Measurements from ENCODE around the gene POU2F1.
"Not testable (repeated sequence)": the region's sequence is repeated elsewhere in the genome, so short reads cannot be mapped to it uniquely, and the experiment has no call there.

The POU2F1 gene

GRCh38 chr1:167292216-167292615, 71.5 kb downstream of the POU2F1 start:
- DNase-seq = no peak
- in situ Hi-C loops (cut with HindIII; ENCODE audit: low pct_ligation_motif_present, low pct_unique_long_range_greater_than_20kb, low sequenced_read_pairs) = no loop called here

- in situ Hi-C loops (cut with HindIII; ENCODE audit: low pct_ligation_motif_present, low pct_unique_long_range_greater_than_20kb, low sequenced_read_pairs) = no loop called here
- DNase-seq = no peak
These were observed 72.4 kb downstream of the POU2F1 start for GRCh38 chr1:167293057-167293456.

GRCh38 chr1:167294528-167294927, 73.8 kb downstream of the POU2F1 start:
- in situ Hi-C loops (cut with HindIII; ENCODE audit: low pct_ligation_motif_present, low pct_unique_long_range_greater_than_20kb, low sequenced_read_pairs) = no loop called here
- DNase-seq = no peak

GRCh38 chr1:167297222-167298214, 76.8 kb downstream of the POU2F1 start:
- DNase-seq = no peak
- in situ Hi-C loops (cut with HindIII; ENCODE audit: low pct_ligation_motif_present, low pct_unique_long_range_greater_than_20kb, low sequenced_read_pairs) = no loop called here

GRCh38 chr1:167298325-167298724, 77.6 kb downstream of the POU2F1 start:
- in situ Hi-C loops (cut with HindIII; ENCODE audit: low pct_ligation_motif_present, low pct_unique_long_range_greater_than_20kb, low sequenced_read_pairs) = no loop called here
- DNase-seq = no peak

- DNase-seq = no peak
- in situ Hi-C loops (cut with HindIII; ENCODE audit: low pct_ligation_motif_present, low pct_unique_long_range_greater_than_20kb, low sequenced_read_pairs) = no loop called here
These were observed 80.7 kb downstream of the POU2F1 start for GRCh38 chr1:167301355-167301754.

GRCh38 chr1:167304165-167304564, 83.5 kb downstream of the POU2F1 start:
- no peak for DNase-seq
- in situ Hi-C loops (cut with HindIII; ENCODE audit: low pct_ligation_motif_present, low pct_unique_long_range_greater_than_20kb, low sequenced_read_pairs) = no loop called here

- no peak for DNase-seq
- in situ Hi-C loops (cut with HindIII; ENCODE audit: low pct_ligation_motif_present, low pct_unique_long_range_greater_than_20kb, low sequenced_read_pairs) = no loop called here
These were observed 84.5 kb downstream of the POU2F1 start for GRCh38 chr1:167305059-167305705.

GRCh38 chr1:167305706-167306277, 85.1 kb downstream of the POU2F1 start:
- in situ Hi-C loops (cut with HindIII; ENCODE audit: low pct_ligation_motif_present, low pct_unique_long_range_greater_than_20kb, low sequenced_read_pairs) = no loop called here
- no peak for DNase-seq

- no peak for DNase-seq
- in situ Hi-C loops (cut with HindIII; ENCODE audit: low pct_ligation_motif_present, low pct_unique_long_range_greater_than_20kb, low sequenced_read_pairs) = no loop called here
These were observed 90.0 kb downstream of the POU2F1 start for GRCh38 chr1:167310732-167311131.

- no peak for DNase-seq
- in situ Hi-C loops (cut with HindIII; ENCODE audit: low pct_ligation_motif_present, low pct_unique_long_range_greater_than_20kb, low sequenced_read_pairs) = no loop called here
These were observed 92.2 kb downstream of the POU2F1 start for GRCh38 chr1:167312871-167313270.

- in situ Hi-C loops (cut with HindIII; ENCODE audit: low pct_ligation_motif_present, low pct_unique_long_range_greater_than_20kb, low sequenced_read_pairs) = no loop called here
- DNase-seq = no peak
These were observed 94.0 kb downstream of the POU2F1 start for GRCh38 chr1:167314671-167315070.

GRCh38 chr1:167317463-167317862, 96.8 kb downstream of the POU2F1 start:
- no peak for DNase-seq
- in situ Hi-C loops (cut with HindIII; ENCODE audit: low pct_ligation_motif_present, low pct_unique_long_range_greater_than_20kb, low sequenced_read_pairs) = no loop called here

- DNase-seq; in situ Hi-C loops (cut with HindIII; ENCODE audit: low pct_ligation_motif_present, low pct_unique_long_range_greater_than_20kb, low sequenced_read_pairs): not testable (repeated sequence)
These were observed 98.5 kb downstream of the POU2F1 start for GRCh38 chr1:167319206-167319605.

GRCh38 chr1:167322483-167322882, 101.8 kb downstream of the POU2F1 start:
- in situ Hi-C loops (cut with HindIII; ENCODE audit: low pct_ligation_motif_present, low pct_unique_long_range_greater_than_20kb, low sequenced_read_pairs) = no loop called here
- no peak for DNase-seq

GRCh38 chr1:167325151-167325550, 104.5 kb downstream of the POU2F1 start:
- DNase-seq = no peak
- in situ Hi-C loops (cut with HindIII; ENCODE audit: low pct_ligation_motif_present, low pct_unique_long_range_greater_than_20kb, low sequenced_read_pairs) = no loop called here

- no peak for DNase-seq
- in situ Hi-C loops (cut with HindIII; ENCODE audit: low pct_ligation_motif_present, low pct_unique_long_range_greater_than_20kb, low sequenced_read_pairs) = no loop called here
These were observed 107.7 kb downstream of the POU2F1 start for GRCh38 chr1:167328306-167328815.

- DNase-seq = no peak
- in situ Hi-C loops (cut with HindIII; ENCODE audit: low pct_ligation_motif_present, low pct_unique_long_range_greater_than_20kb, low sequenced_read_pairs) = no loop called here
These were observed 108.3 kb downstream of the POU2F1 start for GRCh38 chr1:167328816-167329483.

Data from ACHN (cell line).